Peyer's patch (tissue), 4 donors: ENCODE results near the gene ZFPM1.

Experiments
- POLR2A ChIP-seq, 2 donors: fragments of 450-650 bp; IDR thresholded peaks; one replicate each; pipeline ENCODE4 v1.5.1; 2017; ENCODE audit warnings: antibody characterized with exemption in 2 of 2, mild to moderate bottlenecking in 2 of 2, moderate library complexity in 2 of 2
- TF ChIP-seq, protein P1 (sequence below), 6 experiments: fragments of 450-650 bp in 4 of 6; fragments of 200-600 bp in 2 of 6; sonication (generic) in 1 of 6; IDR thresholded peaks; one replicate each; pipeline ENCODE4 v1.5.1; 2017 to 2019; ENCODE audit warnings: antibody characterized with exemption in 6 of 6, mild to moderate bottlenecking in 3 of 6, moderate library complexity in 1 of 6

DNA sequence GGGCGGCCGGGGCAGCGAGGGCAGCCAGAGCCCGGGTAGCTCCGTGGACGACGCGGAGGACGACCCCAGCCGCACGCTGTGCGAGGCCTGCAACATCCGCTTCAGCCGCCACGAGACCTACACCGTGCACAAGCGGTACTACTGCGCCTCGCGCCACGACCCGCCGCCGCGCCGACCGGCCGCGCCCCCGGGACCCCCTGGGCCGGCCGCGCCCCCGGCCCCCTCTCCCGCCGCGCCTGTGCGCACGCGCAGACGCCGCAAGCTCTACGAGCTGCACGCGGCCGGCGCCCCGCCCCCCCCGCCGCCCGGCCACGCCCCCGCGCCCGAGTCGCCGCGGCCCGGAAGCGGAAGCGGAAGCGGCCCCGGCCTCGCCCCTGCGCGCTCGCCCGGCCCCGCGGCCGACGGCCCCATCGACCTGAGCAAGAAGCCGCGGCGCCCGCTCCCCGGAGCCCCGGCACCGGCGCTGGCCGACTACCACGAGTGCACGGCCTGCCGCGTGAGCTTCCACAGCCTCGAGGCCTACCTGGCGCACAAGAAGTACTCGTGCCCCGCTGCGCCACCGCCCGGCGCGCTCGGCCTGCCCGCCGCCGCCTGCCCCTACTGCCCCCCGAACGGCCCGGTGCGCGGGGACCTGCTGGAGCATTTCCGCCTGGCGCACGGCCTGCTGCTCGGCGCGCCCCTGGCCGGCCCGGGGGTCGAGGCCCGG, 81.0 kb downstream of the ZFPM1 start:
- TF ChIP-seq, protein P1, sequence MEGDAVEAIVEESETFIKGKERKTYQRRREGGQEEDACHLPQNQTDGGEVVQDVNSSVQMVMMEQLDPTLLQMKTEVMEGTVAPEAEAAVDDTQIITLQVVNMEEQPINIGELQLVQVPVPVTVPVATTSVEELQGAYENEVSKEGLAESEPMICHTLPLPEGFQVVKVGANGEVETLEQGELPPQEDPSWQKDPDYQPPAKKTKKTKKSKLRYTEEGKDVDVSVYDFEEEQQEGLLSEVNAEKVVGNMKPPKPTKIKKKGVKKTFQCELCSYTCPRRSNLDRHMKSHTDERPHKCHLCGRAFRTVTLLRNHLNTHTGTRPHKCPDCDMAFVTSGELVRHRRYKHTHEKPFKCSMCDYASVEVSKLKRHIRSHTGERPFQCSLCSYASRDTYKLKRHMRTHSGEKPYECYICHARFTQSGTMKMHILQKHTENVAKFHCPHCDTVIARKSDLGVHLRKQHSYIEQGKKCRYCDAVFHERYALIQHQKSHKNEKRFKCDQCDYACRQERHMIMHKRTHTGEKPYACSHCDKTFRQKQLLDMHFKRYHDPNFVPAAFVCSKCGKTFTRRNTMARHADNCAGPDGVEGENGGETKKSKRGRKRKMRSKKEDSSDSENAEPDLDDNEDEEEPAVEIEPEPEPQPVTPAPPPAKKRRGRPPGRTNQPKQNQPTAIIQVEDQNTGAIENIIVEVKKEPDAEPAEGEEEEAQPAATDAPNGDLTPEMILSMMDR (IDR thresholded peaks at IDR 0.05) = no peak
- peak in 1 of 2 donors; percentile 46 for TF ChIP-seq POLR2A (IDR thresholded peaks at IDR 0.05)
